Duodenal mucosa (tissue), 2 donors: ENCODE results near the gene ACADL.

Source experiments
- H3K27ac ChIP-seq: one replicate; pipeline ENCODE4 v1.7.0; 2013; ENCODE audit warnings: low read depth, low read length
- H3K27me3 ChIP-seq, 2 donors: one replicate each; pipeline ENCODE4 v1.7.0; 2013; ENCODE audit warnings: low read length in 2 of 2, control low read depth in 1 of 2; ENCODE audit not compliant: insufficient read depth in 2 of 2, control insufficient read depth in 1 of 2
- H3K36me3 ChIP-seq, 2 donors: one replicate each; pipeline ENCODE4 v1.7.0; 2013; ENCODE audit warnings: low read length in 2 of 2, control low read depth in 1 of 2; ENCODE audit not compliant: insufficient read depth in 2 of 2, control insufficient read depth in 1 of 2
- H3K4me1 ChIP-seq, 2 donors: one replicate each; pipeline ENCODE4 v1.7.0; 2013; ENCODE audit warnings: low read length in 2 of 2, control low read depth in 1 of 2; ENCODE audit not compliant: insufficient read depth in 2 of 2, control insufficient read depth in 1 of 2
- H3K4me3 ChIP-seq, 2 donors: one replicate each; pipeline ENCODE4 v1.7.0; 2013; ENCODE audit warnings: low read length in 2 of 2, low read depth in 1 of 2
- H3K9ac ChIP-seq, 2 donors: one replicate each; pipeline ENCODE4 v1.7.0; 2013; ENCODE audit warnings: low read length in 2 of 2, low read depth in 1 of 2
- H3K9me3 ChIP-seq, 2 donors: one replicate each; pipeline ENCODE4 v1.7.0; 2013; ENCODE audit warnings: low read length in 2 of 2, control low read depth in 1 of 2; ENCODE audit not compliant: control insufficient read depth in 1 of 2

ACADL gene

DNA sequence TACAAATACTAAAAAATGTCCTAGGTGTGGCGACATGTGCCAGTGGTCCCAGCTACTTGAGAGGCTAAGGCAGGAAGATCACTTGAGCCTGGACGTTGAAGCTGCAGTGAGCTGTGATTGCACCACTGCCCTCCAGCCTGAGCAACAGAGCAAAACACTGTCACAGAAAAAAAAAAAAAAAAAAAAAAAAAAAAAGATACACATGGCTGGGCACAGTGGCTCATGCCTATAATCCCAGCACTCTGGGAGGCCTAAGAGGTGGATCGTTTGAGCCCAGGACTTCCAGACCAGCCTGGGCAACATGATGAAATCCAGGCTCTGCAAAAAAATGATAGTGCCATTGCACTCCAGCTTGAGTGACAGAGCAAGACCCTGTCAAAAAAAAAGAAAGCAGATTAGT, 67.7 kb downstream of the ACADL start:
- H3K4me3 ChIP-seq, result no peak overlapping the region
- no peak overlapping the region for H3K9ac ChIP-seq

DNA sequence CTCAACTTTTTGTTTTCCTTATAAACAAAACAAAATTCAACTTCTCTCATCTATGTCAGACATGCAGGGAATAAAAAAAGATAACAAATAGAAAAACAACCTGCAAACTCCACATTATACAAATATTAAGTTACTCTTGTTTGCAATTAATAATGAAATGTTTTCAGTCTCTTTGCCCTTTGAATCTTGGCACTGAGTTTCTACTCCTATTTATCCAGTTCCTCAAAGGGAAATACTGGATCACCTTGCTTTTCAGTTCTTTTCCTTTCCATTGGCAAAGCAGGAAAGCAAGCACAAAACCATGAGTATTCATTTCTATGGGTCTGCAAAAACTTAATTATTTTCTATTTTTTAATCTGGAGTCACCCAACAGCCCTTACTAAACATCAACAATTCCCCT, 77.6 kb downstream of the ACADL start:
- no peak overlapping the region for H3K27ac ChIP-seq
- H3K9me3 ChIP-seq, result peaks cover 0 to 3% of the 10 kb centered on the region in 2 donors
- H3K4me1 ChIP-seq, result peaks cover 0 to 6% of the 10 kb centered on the region in 2 donors
- no peak overlapping the region for H3K9ac ChIP-seq
- no peaks in the 10 kb centered on the region for H3K27me3 ChIP-seq
- H3K36me3 ChIP-seq, result peaks cover 19 to 25% of the 10 kb centered on the region in 2 donors
- no peak overlapping the region for H3K4me3 ChIP-seq

More for the DNA sequence above, 67.7 kb downstream of the ACADL start:
- Histone ChIP-seq H3K36me3 (peaks cover 4 to 7% of the 10 kb centered on the region in 2 donors), H3K9me3 (no peaks in the 10 kb centered on the region), H3K4me1 (peaks cover 0 to 3% of the 10 kb centered on the region in 2 donors), H3K27me3 (no peaks in the 10 kb centered on the region), H3K27ac (no peak overlapping the region)
